Parathyroid adenoma (tissue), 2 donors: Measurements from ENCODE around the gene SET.

Source experiments
- H2AFZ ChIP-seq: fragments of 300-600 bp; sonication (generic); one replicate; pipeline ENCODE4 v1.7.0; 2017; ENCODE audit warnings: antibody characterized with exemption, mild to moderate bottlenecking
- H3K27ac ChIP-seq: fragments of 300-600 bp; sonication (generic); one replicate; pipeline ENCODE4 v1.7.0; 2017
- H3K27me3 ChIP-seq: fragments of 300-600 bp; sonication (generic); one replicate; pipeline ENCODE4 v1.7.0; 2017; ENCODE audit warnings: low read length; ENCODE audit not compliant: control insufficient read depth, insufficient read depth
- H3K36me3 ChIP-seq: fragments of 300-600 bp; sonication (generic); one replicate; pipeline ENCODE4 v1.7.0; 2017; ENCODE audit warnings: low read length; ENCODE audit not compliant: control insufficient read depth, insufficient read depth
- H3K4me1 ChIP-seq: fragments of 300-600 bp; sonication (generic); one replicate; pipeline ENCODE4 v1.7.0; 2017; ENCODE audit warnings: control low read depth
- H3K4me2 ChIP-seq: fragments of 300-600 bp; sonication (generic); one replicate; pipeline ENCODE4 v1.7.0; 2017; ENCODE audit warnings: low read length
- H3K4me3 ChIP-seq: fragments of 300-600 bp; sonication (generic); one replicate; pipeline ENCODE4 v1.7.0; 2017; ENCODE audit warnings: low read depth, low read length
- H3K79me2 ChIP-seq: fragments of 300-600 bp; sonication (generic); one replicate; pipeline ENCODE4 v1.7.0; 2017; ENCODE audit warnings: control low read depth
- H3K9ac ChIP-seq: fragments of 300-600 bp; sonication (generic); one replicate; pipeline ENCODE4 v1.7.0; 2017; ENCODE audit warnings: mild to moderate bottlenecking
- H3K9me3 ChIP-seq: fragments of 300-600 bp; sonication (generic); one replicate; pipeline ENCODE4 v1.7.0; 2017; ENCODE audit warnings: low read length; ENCODE audit not compliant: control insufficient read depth
- TF ChIP-seq, protein P1 (sequence below): fragments of 300-600 bp; sonication (generic); IDR thresholded peaks from one replicate; pipeline ENCODE4 v1.7.0; 2017; ENCODE audit warnings: antibody characterized with exemption, mild to moderate bottlenecking
- donor health status: primary hyperparathyroidism.

Gene SET

DNA sequence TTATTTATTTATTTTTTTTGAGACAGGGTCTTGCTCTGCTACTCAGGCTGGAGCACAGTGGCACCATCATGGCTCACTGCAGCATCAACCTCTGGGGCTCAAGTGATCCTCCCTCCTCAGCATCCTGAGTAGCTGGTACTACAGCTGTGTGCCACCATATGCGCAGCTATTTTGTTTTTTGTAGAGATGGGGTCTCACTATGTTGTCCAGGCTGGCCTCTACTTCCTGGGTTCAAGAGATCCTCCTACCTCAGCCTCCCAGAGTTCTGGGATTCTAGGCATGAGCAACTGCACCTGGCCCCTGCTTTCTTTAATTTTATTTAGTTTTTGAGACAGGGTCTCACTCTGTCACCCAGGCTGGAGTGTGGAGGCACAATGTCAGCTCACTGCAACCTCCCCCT lies 54.4 kb downstream of the SET start:
- Histone ChIP-seq H3K4me1 (no peaks in the 10 kb centered on the region), H3K79me2 (no peaks in the 10 kb centered on the region), H3K9me3 (no peaks in the 10 kb centered on the region), H2AFZ (no peak overlapping the region), H3K36me3 (no peaks in the 10 kb centered on the region), H3K4me3 (no peak overlapping the region), H3K4me2 (no peak overlapping the region), H3K27me3 (no peaks in the 10 kb centered on the region), H3K27ac (no peak overlapping the region), H3K9ac (no peak overlapping the region)
- TF ChIP-seq, protein P1, sequence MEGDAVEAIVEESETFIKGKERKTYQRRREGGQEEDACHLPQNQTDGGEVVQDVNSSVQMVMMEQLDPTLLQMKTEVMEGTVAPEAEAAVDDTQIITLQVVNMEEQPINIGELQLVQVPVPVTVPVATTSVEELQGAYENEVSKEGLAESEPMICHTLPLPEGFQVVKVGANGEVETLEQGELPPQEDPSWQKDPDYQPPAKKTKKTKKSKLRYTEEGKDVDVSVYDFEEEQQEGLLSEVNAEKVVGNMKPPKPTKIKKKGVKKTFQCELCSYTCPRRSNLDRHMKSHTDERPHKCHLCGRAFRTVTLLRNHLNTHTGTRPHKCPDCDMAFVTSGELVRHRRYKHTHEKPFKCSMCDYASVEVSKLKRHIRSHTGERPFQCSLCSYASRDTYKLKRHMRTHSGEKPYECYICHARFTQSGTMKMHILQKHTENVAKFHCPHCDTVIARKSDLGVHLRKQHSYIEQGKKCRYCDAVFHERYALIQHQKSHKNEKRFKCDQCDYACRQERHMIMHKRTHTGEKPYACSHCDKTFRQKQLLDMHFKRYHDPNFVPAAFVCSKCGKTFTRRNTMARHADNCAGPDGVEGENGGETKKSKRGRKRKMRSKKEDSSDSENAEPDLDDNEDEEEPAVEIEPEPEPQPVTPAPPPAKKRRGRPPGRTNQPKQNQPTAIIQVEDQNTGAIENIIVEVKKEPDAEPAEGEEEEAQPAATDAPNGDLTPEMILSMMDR: no peak
